LHCN-M2 (cell line): ENCODE results near the gene CHMP3. TPM values are rescaled to one million over a fixed set of nuclear protein-coding genes. Genes with fewer than 3 reads are reported as not detected.
"Not testable (repeated sequence)": the region's sequence is repeated elsewhere in the genome, so short reads cannot be mapped to it uniquely, and the experiment has no call there.

Experiments
- DNase-seq: peaks from one replicate; pipeline ENCODE4 v3.0.0-alpha.2; 2012; ENCODE audit warnings: low read depth
- total RNA-seq: library from RNA; depleted of rRNA; stranded (reverse); fragments of >200 nt; gene quantifications from 2 replicates; pipeline ENCODE4 v1.2.3, GENCODE V29; 2014

CHMP3 gene
- total RNA-seq, 1 experiment from 2014 or later = 87.0 TPM

- not testable (repeated sequence) for DNase-seq
Measured at GRCh38 chr2:86549963-86550725, 13.1 kb downstream of the CHMP3 start.

GRCh38 chr2:86549440-86549839 lies 13.8 kb downstream of the CHMP3 start:
- DNase-seq = not testable (repeated sequence)

DNA sequence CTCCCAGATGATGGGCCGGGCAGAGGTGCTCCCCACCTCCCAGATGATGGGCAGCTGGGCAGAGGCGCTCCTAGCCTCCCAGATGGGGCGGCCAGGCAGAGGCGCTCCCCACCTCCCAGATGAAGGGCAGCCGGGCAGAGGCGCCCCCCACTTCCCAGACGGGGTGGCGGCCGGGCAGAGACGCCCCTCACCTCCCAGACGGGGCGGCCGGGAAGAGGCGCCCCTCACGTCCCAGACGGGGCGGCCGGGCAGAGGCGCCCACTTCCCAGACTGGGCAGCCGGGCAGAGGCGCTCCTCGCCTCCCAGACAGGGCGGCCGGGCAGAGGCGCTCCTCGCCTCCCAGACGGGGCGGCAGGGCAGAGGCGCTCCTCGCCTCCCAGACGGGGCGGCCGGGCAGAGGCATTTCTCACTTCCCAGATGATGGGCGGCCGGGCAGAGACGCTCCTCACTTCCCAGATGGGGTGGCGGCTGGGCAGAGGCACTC lies 14.3 kb downstream of the CHMP3 start:
- DNase-seq = not testable (repeated sequence)

GRCh38 chr2:86548165-86548912 lies 14.9 kb downstream of the CHMP3 start:
- DNase-seq = not testable (repeated sequence)

- DNase-seq = not testable (repeated sequence)
Measured at GRCh38 chr2:86545296-86545924, 17.8 kb downstream of the CHMP3 start.

- DNase-seq = not testable (repeated sequence)
Measured at GRCh38 chr2:86544278-86545099, 18.8 kb downstream of the CHMP3 start.

- DNase-seq = no peak
Measured at GRCh38 chr2:86543793-86544192, 19.4 kb downstream of the CHMP3 start.

DNA sequence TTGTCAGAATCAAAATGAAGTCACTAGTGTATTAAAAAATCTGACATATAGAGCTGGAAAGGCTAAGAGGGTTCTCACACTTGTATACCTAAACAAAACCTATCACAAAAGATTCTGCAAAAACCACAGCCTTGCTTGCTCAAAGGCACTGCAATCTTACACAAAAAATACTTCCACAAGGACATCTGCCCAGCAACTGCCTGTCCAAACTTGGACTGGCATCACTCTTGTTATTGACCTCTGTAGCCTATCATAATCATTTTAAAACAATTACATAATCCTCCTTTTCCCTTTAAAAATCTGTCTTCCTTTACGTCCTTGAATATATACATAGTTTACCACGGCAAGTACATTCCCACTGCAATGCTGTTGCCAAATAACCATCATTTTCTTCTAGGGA lies 19.9 kb downstream of the CHMP3 start:
- no peak for DNase-seq

- no peak for DNase-seq
Measured at GRCh38 chr2:86542814-86543213, 20.4 kb downstream of the CHMP3 start.

DNA sequence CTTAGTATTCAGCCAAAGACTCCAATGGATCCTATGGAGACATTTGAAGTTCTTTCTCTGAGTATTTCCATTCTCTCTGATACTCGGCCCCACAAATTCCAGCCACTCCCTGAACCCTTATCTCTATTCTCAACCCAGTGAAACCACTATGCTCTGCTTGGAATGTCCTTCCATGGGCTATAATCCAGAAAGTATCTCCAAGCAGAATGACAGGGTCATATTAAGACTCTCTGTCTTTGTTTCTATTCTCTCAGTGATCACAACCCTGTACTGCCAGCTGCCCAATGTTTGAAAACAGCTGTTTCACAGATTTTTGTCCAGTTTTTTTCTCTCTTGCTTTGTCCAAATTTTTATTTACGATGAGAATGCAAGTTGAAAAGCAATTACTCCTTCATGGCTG lies 21.9 kb downstream of the CHMP3 start:
- DNase-seq = no peak

- DNase-seq = no peak
Measured at GRCh38 chr2:86533589-86533988, 29.7 kb downstream of the CHMP3 start.

- DNase-seq = no peak
Measured at GRCh38 chr2:86525421-86526340, 37.6 kb downstream of the CHMP3 start.

DNA sequence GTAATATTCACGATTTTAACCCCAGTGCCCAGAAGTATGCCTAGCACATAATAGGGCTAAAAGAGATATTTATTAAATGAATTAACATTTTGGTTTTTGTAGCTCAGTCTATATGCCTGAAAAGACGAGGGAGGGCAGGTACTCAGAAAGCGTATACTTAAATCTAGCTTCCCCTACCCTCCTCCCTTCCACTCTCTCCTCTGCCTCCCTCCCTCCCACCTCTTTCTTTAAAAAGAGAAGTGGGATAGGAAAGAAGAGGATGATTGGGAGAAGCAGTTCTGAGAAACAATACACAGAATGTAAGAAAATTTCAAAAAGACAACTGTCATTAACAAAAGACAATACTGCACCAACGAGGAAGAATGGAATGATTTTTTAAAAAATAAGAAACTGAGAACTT lies 39.8 kb downstream of the CHMP3 start:
- no peak for DNase-seq

DNA sequence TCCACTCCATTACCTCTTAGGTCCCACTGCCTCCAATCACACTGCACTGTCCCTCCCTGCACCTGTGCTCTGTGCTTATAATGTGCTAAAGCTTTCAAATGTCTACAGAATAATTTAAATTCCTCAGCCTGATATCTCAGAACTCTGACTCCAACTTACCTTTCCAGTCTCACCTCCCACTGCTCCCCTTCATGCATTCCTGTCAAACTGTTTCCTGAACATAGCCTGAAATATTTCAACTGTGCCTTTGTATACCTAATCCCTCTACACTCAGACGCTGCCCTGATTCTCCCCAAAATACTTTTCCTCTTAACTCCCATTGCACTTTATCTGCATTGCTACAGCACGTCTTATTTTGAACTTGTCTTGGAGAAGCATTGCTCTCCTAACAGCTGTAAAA lies 40.5 kb downstream of the CHMP3 start:
- no peak for DNase-seq

- DNase-seq = no peak
Measured at GRCh38 chr2:86521922-86522321, 41.3 kb downstream of the CHMP3 start.

DNA sequence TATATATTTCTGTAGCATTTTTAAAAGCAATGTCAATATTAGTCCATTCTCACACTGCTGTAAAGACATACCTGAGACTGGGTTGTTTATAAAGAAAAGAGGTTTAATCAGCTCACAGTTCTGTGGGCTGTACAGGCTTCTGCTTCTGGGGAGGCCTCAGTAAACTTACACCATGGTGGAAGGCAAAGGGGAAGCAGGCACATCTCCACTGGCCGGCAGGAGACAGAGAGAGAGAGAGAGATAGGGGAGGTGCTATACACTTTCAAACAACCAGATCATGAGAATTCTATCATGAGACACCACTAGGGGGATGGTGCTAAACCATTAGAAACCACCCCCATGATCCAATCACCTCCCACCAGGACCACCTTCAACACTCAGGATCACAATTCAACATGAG lies 43.1 kb downstream of the CHMP3 start:
- DNase-seq = no peak

GRCh38 chr2:86519349-86519748 lies 43.9 kb downstream of the CHMP3 start:
- peak; percentile 9 for DNase-seq

- DNase-seq = peak; percentile 48
Measured at GRCh38 chr2:86518481-86518880, 44.8 kb downstream of the CHMP3 start.

DNA sequence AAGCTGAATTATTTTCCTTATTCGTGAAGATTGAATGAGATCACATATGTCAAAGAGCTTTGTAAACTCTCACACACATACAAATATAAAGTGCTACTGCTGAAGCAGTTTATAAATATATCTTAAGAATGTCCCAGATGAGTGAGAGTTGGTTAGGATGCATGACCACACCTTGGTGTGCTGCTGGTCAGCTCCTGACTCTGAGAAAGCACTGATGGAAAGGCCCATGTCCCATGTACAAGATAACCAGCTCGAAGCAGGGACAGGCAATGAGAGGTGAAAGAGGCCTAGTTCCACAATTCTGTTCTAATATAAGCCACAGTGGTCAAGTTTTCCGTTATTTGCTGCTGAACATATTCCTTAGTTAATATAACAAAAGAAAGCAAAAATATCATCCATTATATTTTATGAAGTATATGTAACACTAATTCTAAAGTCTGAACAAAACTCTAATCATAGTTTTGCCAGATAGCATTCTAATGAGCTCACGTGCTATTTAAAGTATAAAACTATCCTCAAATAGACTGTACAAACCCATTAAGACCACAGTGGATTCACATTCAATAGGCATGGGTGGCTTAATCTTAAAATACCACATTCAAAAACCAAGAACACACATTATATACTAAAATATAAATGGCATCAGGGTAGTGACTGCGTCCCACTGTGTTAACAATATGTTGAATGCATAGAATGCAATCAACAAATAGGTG lies 49.1 kb downstream of the CHMP3 start:
- DNase-seq = no peak

GRCh38 chr2:86512892-86513291 lies 50.4 kb downstream of the CHMP3 start:
- peak; percentile 26 for DNase-seq
